ENCODE results near the gene RAB23.

RAB23 gene

DNA sequence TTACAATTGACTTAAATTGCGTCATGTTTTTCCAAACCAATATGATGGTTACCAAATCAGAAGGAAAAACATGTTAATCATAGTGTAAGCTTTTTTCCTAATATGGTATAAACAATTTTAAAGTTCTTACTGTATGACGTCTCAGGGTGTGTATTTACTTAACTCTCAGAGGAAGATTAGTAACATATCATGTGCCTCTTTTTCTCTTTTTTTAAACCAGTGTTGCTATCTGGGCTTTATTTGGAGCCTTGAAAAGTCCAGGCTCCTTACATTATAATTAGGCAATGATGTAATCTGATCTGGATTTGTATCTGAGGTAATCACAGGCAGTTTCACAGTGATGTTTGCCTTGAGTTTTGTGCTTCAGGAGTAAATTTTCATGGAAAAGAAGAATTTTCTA, 20.4 kb upstream of the RAB23 start:
- TF ChIP-seq ZFX (IDR thresholded peaks at IDR 0.05; ENCODE audit: borderline replicate concordance) = no peak
- TF ChIP-seq, protein P1, sequence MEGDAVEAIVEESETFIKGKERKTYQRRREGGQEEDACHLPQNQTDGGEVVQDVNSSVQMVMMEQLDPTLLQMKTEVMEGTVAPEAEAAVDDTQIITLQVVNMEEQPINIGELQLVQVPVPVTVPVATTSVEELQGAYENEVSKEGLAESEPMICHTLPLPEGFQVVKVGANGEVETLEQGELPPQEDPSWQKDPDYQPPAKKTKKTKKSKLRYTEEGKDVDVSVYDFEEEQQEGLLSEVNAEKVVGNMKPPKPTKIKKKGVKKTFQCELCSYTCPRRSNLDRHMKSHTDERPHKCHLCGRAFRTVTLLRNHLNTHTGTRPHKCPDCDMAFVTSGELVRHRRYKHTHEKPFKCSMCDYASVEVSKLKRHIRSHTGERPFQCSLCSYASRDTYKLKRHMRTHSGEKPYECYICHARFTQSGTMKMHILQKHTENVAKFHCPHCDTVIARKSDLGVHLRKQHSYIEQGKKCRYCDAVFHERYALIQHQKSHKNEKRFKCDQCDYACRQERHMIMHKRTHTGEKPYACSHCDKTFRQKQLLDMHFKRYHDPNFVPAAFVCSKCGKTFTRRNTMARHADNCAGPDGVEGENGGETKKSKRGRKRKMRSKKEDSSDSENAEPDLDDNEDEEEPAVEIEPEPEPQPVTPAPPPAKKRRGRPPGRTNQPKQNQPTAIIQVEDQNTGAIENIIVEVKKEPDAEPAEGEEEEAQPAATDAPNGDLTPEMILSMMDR (IDR thresholded peaks at IDR 0.05) = no peak
- no peak overlapping the region for H3K27ac ChIP-seq

DNA sequence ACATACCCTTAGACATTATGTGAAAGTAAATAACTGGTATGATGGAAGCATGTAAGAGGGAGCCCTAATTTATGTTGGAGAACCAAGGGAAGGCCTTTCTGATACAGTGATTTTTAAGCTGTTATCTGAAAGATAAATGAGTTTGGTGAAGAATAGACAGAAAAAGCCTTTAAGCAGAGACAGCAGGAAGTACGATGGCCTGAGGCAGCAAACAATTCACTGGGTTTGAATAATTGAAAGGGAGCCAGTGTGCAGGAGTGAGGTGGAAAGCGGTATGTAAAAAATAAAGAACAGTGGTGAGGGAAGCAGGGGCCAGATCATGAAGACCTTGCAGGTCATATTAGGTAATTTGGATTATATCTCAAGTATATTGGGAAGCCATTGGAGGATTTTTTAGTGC, 4.1 kb upstream of the RAB23 start:
- no peak overlapping the region for H3K27ac ChIP-seq
- TF ChIP-seq ZFX (IDR thresholded peaks at IDR 0.05; ENCODE audit: borderline replicate concordance) = no peak
- TF ChIP-seq, protein P1 (IDR thresholded peaks at IDR 0.05) = no peak

DNA sequence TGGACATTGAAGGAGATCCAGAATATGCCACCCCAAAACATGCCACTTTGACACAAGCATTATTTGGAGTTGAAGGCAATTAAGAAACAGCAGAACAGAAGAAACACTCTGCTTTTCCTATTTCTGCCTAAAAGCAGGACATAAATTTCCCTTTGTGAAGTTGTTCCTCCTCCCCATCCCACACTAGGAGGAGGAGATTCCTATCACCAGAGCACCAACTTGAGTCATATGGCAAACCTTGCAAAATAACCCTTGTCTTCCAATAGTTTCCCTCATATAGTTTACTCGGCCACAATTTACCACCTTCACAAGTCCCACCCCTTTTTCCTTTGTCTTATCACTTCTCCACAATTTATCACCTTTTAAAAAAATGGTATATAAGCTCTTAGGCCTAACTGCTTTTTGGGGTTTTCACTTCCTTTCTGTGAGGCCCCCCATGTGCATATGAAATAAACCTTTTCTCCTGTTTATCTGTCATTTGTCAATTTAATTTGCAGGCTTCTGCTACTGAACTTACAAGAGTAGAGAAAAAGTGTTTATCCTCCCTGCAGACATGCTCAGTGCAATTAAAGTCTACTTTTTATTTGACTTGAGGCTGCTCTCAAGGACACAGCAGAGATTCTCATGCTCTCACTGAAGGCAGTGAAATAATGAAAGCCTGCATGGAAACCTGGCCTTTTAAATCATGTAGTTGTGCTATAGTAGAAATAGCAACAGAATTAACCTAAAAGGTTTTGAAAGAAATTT, 2.8 kb upstream of the RAB23 start:
- TF ChIP-seq, protein P1 (IDR thresholded peaks at IDR 0.05) = no peak
- TF ChIP-seq ZFX (IDR thresholded peaks at IDR 0.05; ENCODE audit: borderline replicate concordance) = no peak
- H3K27ac ChIP-seq = no peak overlapping the region

DNA sequence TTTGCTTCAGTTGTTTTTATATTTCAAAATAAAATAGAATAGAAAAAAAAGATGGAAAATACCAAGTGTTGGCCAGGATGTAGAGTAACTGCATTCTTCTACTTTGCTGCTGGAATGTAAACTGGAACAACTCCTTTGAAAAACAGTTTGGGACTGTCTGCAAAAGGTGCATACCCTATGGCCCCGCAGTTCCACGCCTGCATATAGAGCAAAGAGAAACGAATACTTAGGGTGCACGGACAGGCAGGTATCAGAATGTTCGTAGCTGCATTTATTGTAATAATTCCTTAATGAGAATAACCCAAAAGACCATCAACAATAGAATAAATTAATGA, 603 bp upstream of the RAB23 start:
- peak overlapping the region; percentile 79 for H3K27ac ChIP-seq
- no peak for TF ChIP-seq ZFX (IDR thresholded peaks at IDR 0.05; ENCODE audit: borderline replicate concordance)
- TF ChIP-seq, protein P1 (IDR thresholded peaks at IDR 0.05) = no peak

DNA sequence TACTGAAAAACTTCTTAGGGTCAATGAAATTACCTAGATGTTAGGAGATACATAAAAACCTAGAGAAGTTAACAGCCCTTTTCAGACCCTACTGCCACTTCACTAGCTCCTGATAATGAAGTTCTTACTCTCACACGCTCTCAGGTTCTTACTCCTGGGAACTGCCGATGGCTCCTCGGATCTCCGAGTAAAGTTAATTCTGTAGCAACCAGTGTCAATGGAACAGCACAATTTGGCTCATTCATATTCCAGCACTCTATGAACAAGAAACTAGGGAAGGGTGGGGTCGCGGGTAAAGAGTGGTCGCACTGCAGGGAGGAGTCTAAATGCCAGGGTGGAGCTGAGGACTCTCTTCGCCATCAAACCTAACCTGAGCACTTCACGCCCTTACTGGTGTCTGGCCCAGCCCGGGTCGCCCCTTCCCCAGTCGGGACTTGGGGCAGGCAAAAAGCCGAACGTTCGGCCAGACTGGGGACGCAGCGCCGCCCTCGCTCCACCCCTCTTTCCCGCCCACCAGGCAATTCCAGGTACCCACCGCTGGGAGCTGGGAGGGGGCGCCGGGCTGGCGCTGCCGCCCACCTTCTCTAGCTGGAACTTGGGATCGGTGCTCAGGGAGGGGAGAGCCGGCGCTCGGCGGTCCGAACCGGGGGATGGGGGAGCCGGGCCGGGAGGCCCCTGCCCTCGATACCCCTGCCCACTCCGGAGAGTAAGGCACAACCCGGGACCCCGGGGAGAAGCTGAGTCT, 744 bp downstream of the RAB23 start:
- H3K27ac ChIP-seq = peak overlapping the region; percentile 79
- no peak for TF ChIP-seq ZFX (IDR thresholded peaks at IDR 0.05; ENCODE audit: borderline replicate concordance)
- TF ChIP-seq, protein P1 (IDR thresholded peaks at IDR 0.05) = peak; percentile 51

DNA sequence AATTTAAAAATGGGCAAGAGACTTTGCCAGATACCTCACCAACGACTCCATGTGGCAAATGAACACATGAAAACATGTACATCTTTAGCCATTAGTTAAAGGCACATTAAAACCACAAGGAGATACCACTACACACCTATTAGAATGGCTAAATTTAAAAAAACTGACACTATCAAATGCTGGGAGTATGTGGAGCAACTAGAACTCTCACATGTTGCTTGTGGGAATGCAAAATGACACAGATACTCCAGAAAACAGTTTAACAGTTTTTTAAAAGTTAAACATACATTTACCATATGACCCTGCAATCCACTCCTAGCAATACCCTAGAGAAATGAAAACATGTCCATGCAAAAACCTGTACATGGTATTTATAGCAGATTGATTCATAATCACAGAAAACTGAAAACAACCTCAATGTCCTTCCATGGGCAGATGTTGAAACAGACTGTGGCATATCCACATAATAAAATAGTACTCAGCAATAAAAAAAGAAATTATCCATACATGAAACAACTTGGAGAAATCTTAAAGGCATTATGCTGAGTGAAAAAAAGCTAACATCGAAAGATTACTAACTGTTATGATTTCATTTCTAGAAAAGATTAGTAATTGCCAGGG, 1.9 kb downstream of the RAB23 start:
- no peak for TF ChIP-seq ZFX (IDR thresholded peaks at IDR 0.05; ENCODE audit: borderline replicate concordance)
- TF ChIP-seq, protein P1 (IDR thresholded peaks at IDR 0.05) = no peak
- H3K27ac ChIP-seq = no peak overlapping the region

DNA sequence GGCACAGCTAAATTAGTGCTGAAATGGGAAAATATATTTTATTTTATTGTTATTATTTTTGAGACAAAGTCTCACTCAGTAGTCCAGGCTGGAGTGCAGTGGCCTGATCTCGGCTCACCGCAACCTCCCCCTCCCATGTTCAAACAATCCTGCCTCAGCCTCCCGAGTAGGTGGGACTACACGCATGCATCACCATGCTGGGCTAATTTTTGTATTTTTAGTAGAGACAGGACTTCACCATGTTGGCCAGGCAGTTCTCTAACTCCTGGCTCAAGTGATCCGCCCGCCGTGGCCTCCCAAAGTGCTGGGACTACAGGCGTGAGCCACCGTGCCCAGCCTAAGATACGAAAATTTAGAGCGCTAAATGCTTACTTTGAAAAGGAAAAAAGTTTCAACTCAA, 4.8 kb downstream of the RAB23 start:
- no peak overlapping the region for H3K27ac ChIP-seq
- TF ChIP-seq, protein P1 (IDR thresholded peaks at IDR 0.05) = no peak
- TF ChIP-seq ZFX (IDR thresholded peaks at IDR 0.05; ENCODE audit: borderline replicate concordance) = no peak
